GM08714 (cell line): Measurements from ENCODE around the gene DEPP1.

Experiments used
- H3K4me3 ChIP-seq: fragments of 200-500 bp; sonication (Bioruptor generic); 2 replicates; pipeline ENCODE4 v1.5.1; 2014; ENCODE audit warnings: mild to moderate bottlenecking, low read length, inconsistent platforms
- ZNF274 ChIP-seq: IDR thresholded peaks from 2 replicates; pipeline ENCODE4 v1.6.1; 2012; ENCODE audit warnings: mild to moderate bottlenecking, low read depth, low read length

The DEPP1 gene

GRCh38 chr10:44960482-44961229 lies 18.0 kb downstream of the DEPP1 start:
- peak overlapping the region; percentile 46 for H3K4me3 ChIP-seq

GRCh38 chr10:44960088-44960460 lies 18.5 kb downstream of the DEPP1 start:
- no peak for TF ChIP-seq ZNF274
- peak overlapping the region; percentile 46 for H3K4me3 ChIP-seq

More at GRCh38 chr10:44960482-44961229, 18.0 kb downstream of the DEPP1 start:
- TF ChIP-seq ZNF274 = no peak

- H3K4me3 ChIP-seq = peak within 1 kb of the TSS; percentile 97
- TF ChIP-seq ZNF274 = no peak
These were observed 19.1 kb downstream of the DEPP1 start, which contains the start of gene RASSF4 for GRCh38 chr10:44959247-44960087. TSS of gene RASSF4 (plus strand) at chr10:44959802. CDS start at chr10:44970203, 10,401 bp downstream.

- peak overlapping the region; percentile 97 for H3K4me3 ChIP-seq
- no peak for TF ChIP-seq ZNF274
These were observed 19.7 kb downstream of the DEPP1 start for GRCh38 chr10:44958898-44959246.

- H3K4me3 ChIP-seq = peak overlapping the region; percentile 97
- no peak for TF ChIP-seq ZNF274
These were observed 20.3 kb downstream of the DEPP1 start for GRCh38 chr10:44958196-44958897.

GRCh38 chr10:44956717-44957706 lies 21.6 kb downstream of the DEPP1 start:
- no peak overlapping the region for H3K4me3 ChIP-seq
- no peak for TF ChIP-seq ZNF274

- no peak overlapping the region for H3K4me3 ChIP-seq
- TF ChIP-seq ZNF274 = no peak
These were observed 22.4 kb downstream of the DEPP1 start for GRCh38 chr10:44956226-44956625.

- TF ChIP-seq ZNF274 = no peak
- H3K4me3 ChIP-seq = no peak overlapping the region
These were observed 23.1 kb downstream of the DEPP1 start for GRCh38 chr10:44955413-44956070.

- H3K4me3 ChIP-seq = no peak overlapping the region
- no peak for TF ChIP-seq ZNF274
These were observed 23.6 kb downstream of the DEPP1 start for GRCh38 chr10:44954962-44955361.

GRCh38 chr10:44954042-44954441 lies 24.6 kb downstream of the DEPP1 start:
- H3K4me3 ChIP-seq = no peak overlapping the region
- no peak for TF ChIP-seq ZNF274

- no peak for TF ChIP-seq ZNF274
- H3K4me3 ChIP-seq = no peak overlapping the region
These were observed 25.8 kb downstream of the DEPP1 start for GRCh38 chr10:44952779-44953231.

- no peak overlapping the region for H3K4me3 ChIP-seq
- no peak for TF ChIP-seq ZNF274
These were observed 26.9 kb downstream of the DEPP1 start for GRCh38 chr10:44951576-44952226.
